ENCODE results near the gene DOCK3. TPM values are rescaled to one million over a fixed set of nuclear protein-coding genes. Genes with fewer than 3 reads are reported as not detected.
"Not testable (repeated sequence)": the region's sequence is repeated elsewhere in the genome, so short reads cannot be mapped to it uniquely, and the experiment has no call there.

DOCK3 gene
- total and polyA plus RNA-seq, 10 donors = 0.08 to 2.1 (median 0.44) TPM

GRCh38 chr3:50926868-50927267, 252.1 kb downstream of the DOCK3 start:
- no peak for TF ChIP-seq POLR2A (IDR thresholded peaks at IDR 0.05)
- no peak for TF ChIP-seq CTCF (IDR thresholded peaks at IDR 0.05 in 8 of 11, conservative IDR thresholded peaks at IDR 0.05 in 3 of 11)
- no peak for TF ChIP-seq POLR2AphosphoS5 (IDR thresholded peaks at IDR 0.05)
- no peaks in the 10 kb centered on the region for H3K4me1 ChIP-seq
- intact Hi-C loops (cut with DNase I; ENCODE audit: low total_unique reads) = no loop called here
- no peak overlapping the region for H3K27ac ChIP-seq
- DNase-seq = no peak
- H3K9me3 ChIP-seq = peaks cover 0 to 10% (median 2%) of the 10 kb centered on the region in 8 donors
- 46 to 54% (median 50%) methylated on average over 2 of the region's 2 CpGs for WGBS, 5 donors
- H3K4me3 ChIP-seq = no peak overlapping the region
- H3K27me3 ChIP-seq (replicated peaks in 1 of 7) = peaks cover 0 to 17% (median 0%) of the 10 kb centered on the region in 7 donors
- no peaks in the 10 kb centered on the region for H3K36me3 ChIP-seq

GRCh38 chr3:50930371-50931208, 255.9 kb downstream of the DOCK3 start:
- TF ChIP-seq POLR2A (IDR thresholded peaks at IDR 0.05) = no peak
- TF ChIP-seq POLR2AphosphoS5 (IDR thresholded peaks at IDR 0.05) = no peak
- no peak for TF ChIP-seq CTCF (IDR thresholded peaks at IDR 0.05 in 8 of 11, conservative IDR thresholded peaks at IDR 0.05 in 3 of 11)
- no peak for DNase-seq
- Histone ChIP-seq H3K36me3 (no peaks in the 10 kb centered on the region), H3K27ac (no peak overlapping the region), H3K4me1 (no peaks in the 10 kb centered on the region), H3K4me3 (no peak overlapping the region), H3K27me3 (replicated peaks in 1 of 7) (peaks cover 0 to 16% (median 0%) of the 10 kb centered on the region in 7 donors), H3K9me3 (peaks cover 0 to 14% (median 7%) of the 10 kb centered on the region in 8 donors)
- intact Hi-C loops (cut with DNase I; ENCODE audit: low total_unique reads) = no loop called here
- 84 to 95% (median 85%) methylated on average over 12 to 20 of the region's 20 CpGs for WGBS, 5 donors

- H3K4me1 ChIP-seq; H3K36me3 ChIP-seq; DNase-seq; H3K27ac ChIP-seq; H3K4me3 ChIP-seq; intact Hi-C loops (cut with DNase I; ENCODE audit: low total_unique reads): not testable (repeated sequence)
- Histone ChIP-seq H3K9me3 (peaks cover 0 to 25% (median 18%) of the 10 kb centered on the region in 8 donors), H3K27me3 (replicated peaks in 1 of 7) (peaks cover 0 to 16% (median 0%) of the 10 kb centered on the region in 7 donors)
- 60 to 76% (median 75%) methylated on average over 2 of the region's 2 CpGs for WGBS, 5 donors
Observed at GRCh38 chr3:50932918-50933317, 258.2 kb downstream of the DOCK3 start.

GRCh38 chr3:50936389-50936788, 261.7 kb downstream of the DOCK3 start:
- Histone ChIP-seq H3K9me3 (peaks cover 0 to 25% (median 18%) of the 10 kb centered on the region in 8 donors), H3K27ac (no peak overlapping the region), H3K27me3 (replicated peaks in 1 of 7) (peaks cover 0 to 9% (median 0%) of the 10 kb centered on the region in 7 donors), H3K4me3 (no peak overlapping the region), H3K4me1 (no peaks in the 10 kb centered on the region), H3K36me3 (no peaks in the 10 kb centered on the region)
- WGBS, 5 donors = 86 to 97% (median 93%) methylated on average over 2 of the region's 2 CpGs
- TF ChIP-seq POLR2AphosphoS5 (IDR thresholded peaks at IDR 0.05) (no peak), POLR2A (IDR thresholded peaks at IDR 0.05) (no peak), CTCF (IDR thresholded peaks at IDR 0.05 in 8 of 11, conservative IDR thresholded peaks at IDR 0.05 in 3 of 11) (no peak)
- DNase-seq = no peak
- intact Hi-C loops (cut with DNase I; ENCODE audit: low total_unique reads) = no loop called here

All from spleen (tissue), 11 donors.